HEK293 (cell line): ENCODE measurements around the gene PKN1.

ENCODE experiments used
- CTCF ChIA-PET: fragments of 350-600 bp; formaldehyde crosslinking; extraction: SDS; loops from one replicate; lab custom pipeline; 2021; ENCODE audit warnings: antibody characterized with exemption; lab: Yijun Ruan, JAX
- POLR2A ChIA-PET: fragments of 300-600 bp; formaldehyde crosslinking; extraction: SDS; loops from one replicate; lab custom pipeline; 2020; ENCODE audit warnings: antibody characterized with exemption, inconsistent platforms; lab: Yijun Ruan, JAX
- H3K27ac ChIP-seq: fragments of 200-500 bp; sonication (Bioruptor generic); 2 replicates; pipeline ENCODE4 v1.5.1; 2014; ENCODE audit warnings: low read depth, low read length, control low read depth, inconsistent platforms; ENCODE audit errors: extremely low read depth
- H3K36me3 ChIP-seq, 2 experiments: fragments of 200-500 bp in 1 of 2; sonication (Bioruptor generic) in 1 of 2; 1 replicate in 1 of 2; 2 replicates in 1 of 2; pipeline ENCODE4 v1.5.1; 2014 to 2017; ENCODE audit warnings: inconsistent platforms in 2 of 2, low read length in 2 of 2; ENCODE audit not compliant: control insufficient read depth in 2 of 2, insufficient read depth in 1 of 2
- H3K4me1 ChIP-seq: fragments of 200-500 bp; sonication (Bioruptor generic); 2 replicates; pipeline ENCODE4 v1.5.1; 2014; ENCODE audit warnings: mild to moderate bottlenecking, low read length, inconsistent platforms; ENCODE audit not compliant: control insufficient read depth, insufficient read depth
- H3K4me3 ChIP-seq: 2 replicates; pipeline ENCODE4 v1.5.1; 2011; ENCODE audit warnings: low read depth, mild to moderate bottlenecking, control low read depth, low read length, moderate library complexity
- H3K9me3 ChIP-seq: fragments of 200-500 bp; sonication (Bioruptor generic); 2 replicates; pipeline ENCODE4 v1.5.1; 2014; ENCODE audit warnings: low read depth, low read length, inconsistent platforms; ENCODE audit not compliant: control insufficient read depth, insufficient read depth
- GFI1B ChIP-seq: fragments of 450-650 bp; formaldehyde crosslinking; IDR thresholded peaks from 2 replicates; pipeline ENCODE4 v1.5.1; 2016; ENCODE audit warnings: missing biosample characterization, missing genetic modification characterization
- HOXC10 ChIP-seq: sonication (generic); formaldehyde crosslinking; IDR thresholded peaks from 2 replicates; pipeline ENCODE4 v1.8.1; 2023; ENCODE audit warnings: mild to moderate bottlenecking, missing genetic modification reagents
- KLF1 ChIP-seq: fragments of 450-650 bp; formaldehyde crosslinking; IDR thresholded peaks from 2 replicates; pipeline ENCODE4 v1.5.1; 2016; ENCODE audit warnings: missing biosample characterization, missing genetic modification characterization
- MEIS1 ChIP-seq: sonication (generic); formaldehyde crosslinking; IDR thresholded peaks from 2 replicates; pipeline ENCODE4 v1.8.1; 2022; ENCODE audit warnings: missing genetic modification reagents, mild to moderate bottlenecking, borderline replicate concordance
- SALL2 ChIP-seq: fragments of 450-650 bp; formaldehyde crosslinking; IDR thresholded peaks from 2 replicates; pipeline ENCODE4 v1.5.0; 2017; ENCODE audit warnings: missing biosample characterization, mild to moderate bottlenecking, missing genetic modification characterization, borderline replicate concordance
- SP3 ChIP-seq: fragments of 450-650 bp; formaldehyde crosslinking; IDR thresholded peaks from 2 replicates; pipeline ENCODE4 v1.5.1; 2016; ENCODE audit warnings: missing biosample characterization, missing genetic modification characterization
- SP7 ChIP-seq: fragments of 450-650 bp; formaldehyde crosslinking; IDR thresholded peaks from 2 replicates; pipeline ENCODE4 v1.5.1; 2016; ENCODE audit warnings: missing biosample characterization, missing genetic modification characterization
- ZBTB7A ChIP-seq: fragments of 450-650 bp; formaldehyde crosslinking; IDR thresholded peaks from 2 replicates; pipeline ENCODE4 v1.5.1; 2016; ENCODE audit warnings: low read depth, missing biosample characterization, missing genetic modification characterization
- ZFHX2 ChIP-seq: fragments of 450-650 bp; formaldehyde crosslinking; conservative IDR thresholded peaks from 2 replicates; pipeline ENCODE4 v1.5.1; 2016; ENCODE audit warnings: missing biosample characterization, missing genetic modification characterization
- ZFP37 ChIP-seq: fragments of 450-650 bp; formaldehyde crosslinking; IDR thresholded peaks from 2 replicates; pipeline ENCODE4 v1.5.1; 2016; ENCODE audit warnings: missing biosample characterization, missing genetic modification characterization
- ZNF155 ChIP-seq: fragments of 450-650 bp; formaldehyde crosslinking; IDR thresholded peaks from 2 replicates; pipeline ENCODE4 v1.5.1; 2016; ENCODE audit warnings: missing biosample characterization, missing genetic modification characterization
- ZNF184 ChIP-seq: fragments of 450-650 bp; IDR thresholded peaks from 2 replicates; pipeline ENCODE4 v1.5.1; 2018; ENCODE audit warnings: missing biosample characterization, mild to moderate bottlenecking, missing genetic modification characterization
- ZNF223 ChIP-seq: fragments of 450-650 bp; formaldehyde crosslinking; IDR thresholded peaks from 2 replicates; pipeline ENCODE4 v1.5.1; 2016; ENCODE audit warnings: missing biosample characterization, missing genetic modification characterization
- ZNF473 ChIP-seq: fragments of 450-650 bp; formaldehyde crosslinking; IDR thresholded peaks from 2 replicates; pipeline ENCODE4 v1.5.1; 2017; ENCODE audit warnings: missing biosample characterization, missing genetic modification characterization
- ZNF560 ChIP-seq: fragments of 450-650 bp; formaldehyde crosslinking; IDR thresholded peaks from 2 replicates; pipeline ENCODE4 v1.5.1; 2017; ENCODE audit warnings: missing biosample characterization, missing genetic modification characterization, borderline replicate concordance
- ZNF600 ChIP-seq: fragments of 450-650 bp; formaldehyde crosslinking; IDR thresholded peaks from 2 replicates; pipeline ENCODE4 v1.5.1; 2016; ENCODE audit warnings: missing biosample characterization, missing genetic modification characterization
- ZNF768 ChIP-seq: fragments of 450-650 bp; formaldehyde crosslinking; IDR thresholded peaks from 2 replicates; pipeline ENCODE4 v1.5.1; 2018; ENCODE audit warnings: missing biosample characterization, mild to moderate bottlenecking, missing genetic modification characterization
- ZNF785 ChIP-seq: fragments of 450-650 bp; formaldehyde crosslinking; IDR thresholded peaks from 2 replicates; pipeline ENCODE4 v1.5.1; 2016; ENCODE audit warnings: missing biosample characterization, missing genetic modification characterization
- TF ChIP-seq, protein P1 (sequence below): fragments of 450-650 bp; formaldehyde crosslinking; IDR thresholded peaks from 2 replicates; pipeline ENCODE4 v1.5.1; 2016; ENCODE audit warnings: missing biosample characterization, missing genetic modification characterization
- TF ChIP-seq, protein P2 (sequence below): fragments of 450-650 bp; formaldehyde crosslinking; IDR thresholded peaks from 2 replicates; pipeline ENCODE4 v1.5.1; 2016; ENCODE audit warnings: missing biosample characterization, missing genetic modification characterization, borderline replicate concordance
- TF ChIP-seq, protein P3 (sequence below): fragments of 450-650 bp; formaldehyde crosslinking; IDR thresholded peaks from 2 replicates; pipeline ENCODE4 v1.5.1; 2016; ENCODE audit warnings: missing biosample characterization, missing genetic modification characterization
- TF ChIP-seq, protein P4 (sequence below): fragments of 450-650 bp; formaldehyde crosslinking; IDR thresholded peaks from 2 replicates; pipeline ENCODE4 v1.5.1; 2016; ENCODE audit warnings: missing biosample characterization, missing genetic modification characterization
- TF ChIP-seq, protein P5 (sequence below): fragments of 450-650 bp; formaldehyde crosslinking; IDR thresholded peaks from 2 replicates; pipeline ENCODE4 v1.5.1; 2016; ENCODE audit warnings: missing biosample characterization, missing genetic modification characterization

The PKN1 gene

DNA sequence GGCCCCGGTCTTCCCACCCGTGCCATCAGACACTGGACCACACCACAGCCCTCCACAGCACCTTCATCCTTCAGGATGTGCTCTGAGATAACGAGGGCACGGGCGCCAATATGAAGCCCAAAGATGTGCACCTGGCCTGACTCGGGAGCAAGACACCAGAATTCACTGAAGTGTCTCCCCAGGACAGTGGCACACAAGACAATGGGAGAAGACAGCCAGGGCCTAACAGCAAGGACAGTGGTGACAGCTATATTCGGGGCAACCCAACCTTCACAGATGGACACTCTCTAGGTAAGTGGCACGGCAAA, 21.2 kb upstream of the PKN1 start:
- CTCF ChIA-PET = no interaction called here
- Histone ChIP-seq H3K4me1 (peaks cover 12% of the 10 kb centered on the region), H3K9me3 (no peaks in the 10 kb centered on the region), H3K27ac (no peak overlapping the region), H3K36me3 (peaks cover 35 to 88% of the 10 kb centered on the region in 2 experiments), H3K4me3 (no peak overlapping the region)
- TF ChIP-seq ZNF768 (tag by site-specific recombination) (no peak), KLF1 (tag by site-specific recombination) (no peak), ZNF223 (no peak)
- TF ChIP-seq, protein P1, sequence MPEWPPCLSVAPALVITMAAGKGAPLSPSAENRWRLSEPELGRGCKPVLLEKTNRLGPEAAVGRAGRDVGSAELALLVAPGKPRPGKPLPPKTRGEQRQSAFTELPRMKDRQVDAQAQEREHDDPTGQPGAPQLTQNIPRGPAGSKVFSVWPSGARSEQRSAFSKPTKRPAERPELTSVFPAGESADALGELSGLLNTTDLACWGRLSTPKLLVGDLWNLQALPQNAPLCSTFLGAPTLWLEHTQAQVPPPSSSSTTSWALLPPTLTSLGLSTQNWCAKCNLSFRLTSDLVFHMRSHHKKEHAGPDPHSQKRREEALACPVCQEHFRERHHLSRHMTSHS (tag by site-specific recombination) = no peak
- TF ChIP-seq, protein P2, sequence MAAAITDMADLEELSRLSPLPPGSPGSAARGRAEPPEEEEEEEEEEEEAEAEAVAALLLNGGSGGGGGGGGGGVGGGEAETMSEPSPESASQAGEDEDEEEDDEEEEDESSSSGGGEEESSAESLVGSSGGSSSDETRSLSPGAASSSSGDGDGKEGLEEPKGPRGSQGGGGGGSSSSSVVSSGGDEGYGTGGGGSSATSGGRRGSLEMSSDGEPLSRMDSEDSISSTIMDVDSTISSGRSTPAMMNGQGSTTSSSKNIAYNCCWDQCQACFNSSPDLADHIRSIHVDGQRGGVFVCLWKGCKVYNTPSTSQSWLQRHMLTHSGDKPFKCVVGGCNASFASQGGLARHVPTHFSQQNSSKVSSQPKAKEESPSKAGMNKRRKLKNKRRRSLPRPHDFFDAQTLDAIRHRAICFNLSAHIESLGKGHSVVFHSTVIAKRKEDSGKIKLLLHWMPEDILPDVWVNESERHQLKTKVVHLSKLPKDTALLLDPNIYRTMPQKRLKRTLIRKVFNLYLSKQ (tag by site-specific recombination) = no peak
- POLR2A ChIA-PET = no interaction called here

DNA sequence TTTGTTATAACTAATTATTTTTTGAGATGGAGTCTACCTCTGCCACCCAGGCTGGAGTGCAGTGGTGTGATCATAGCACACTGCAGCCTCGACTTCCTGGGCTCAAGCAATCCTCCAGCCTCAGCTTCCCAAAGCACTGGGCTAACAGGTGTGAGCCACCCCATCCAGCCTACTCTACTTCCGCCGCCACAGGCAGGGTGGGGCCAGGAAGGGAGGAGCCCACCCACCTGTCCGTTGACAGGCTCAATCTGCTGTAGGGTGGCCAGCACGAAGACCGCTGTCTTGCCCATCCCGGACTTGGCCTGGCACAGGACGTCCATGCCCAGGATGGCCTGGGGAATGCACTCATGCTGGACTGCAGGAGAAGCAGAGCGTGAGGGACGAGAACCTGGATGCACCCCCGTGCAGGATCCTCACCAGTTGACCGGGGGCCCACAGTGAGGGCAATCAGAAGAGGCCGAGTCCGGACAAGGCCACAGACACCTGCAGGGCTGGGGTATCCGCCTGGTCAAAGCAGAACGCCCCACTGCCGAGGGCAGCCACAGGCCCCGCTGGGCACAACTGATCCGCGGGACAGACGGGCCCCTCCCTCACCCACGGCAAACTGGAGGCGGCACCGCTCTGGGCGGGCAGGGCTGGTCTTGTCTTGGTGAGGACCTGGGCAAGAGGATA, 20.6 kb upstream of the PKN1 start:
- CTCF ChIA-PET = interaction anchor here (0.6 kb wide), 1 partner anchor 22 kb away, joined by 3 read pairs; no protein-coding TSS in a partner anchor
- H3K27ac ChIP-seq = peak overlapping the region; percentile 17; the same call in 1 of the 2 replicates
- POLR2A ChIA-PET = interaction anchor here (0.7 to 1.0 kb wide), 2 partner anchors 47 to 54 kb away, joined by 4 read pairs; no protein-coding TSS in a partner anchor
- H3K9me3 ChIP-seq = no peaks in the 10 kb centered on the region
- no peak overlapping the region for H3K4me3 ChIP-seq
- H3K36me3 ChIP-seq = peaks cover 32 to 85% of the 10 kb centered on the region in 2 experiments
- peaks cover 15% of the 10 kb centered on the region for H3K4me1 ChIP-seq
- no peak for TF ChIP-seq ZFP37 (tag by site-specific recombination)
- TF ChIP-seq ZNF785 (tag by site-specific recombination) = no peak
- TF ChIP-seq, protein P3, sequence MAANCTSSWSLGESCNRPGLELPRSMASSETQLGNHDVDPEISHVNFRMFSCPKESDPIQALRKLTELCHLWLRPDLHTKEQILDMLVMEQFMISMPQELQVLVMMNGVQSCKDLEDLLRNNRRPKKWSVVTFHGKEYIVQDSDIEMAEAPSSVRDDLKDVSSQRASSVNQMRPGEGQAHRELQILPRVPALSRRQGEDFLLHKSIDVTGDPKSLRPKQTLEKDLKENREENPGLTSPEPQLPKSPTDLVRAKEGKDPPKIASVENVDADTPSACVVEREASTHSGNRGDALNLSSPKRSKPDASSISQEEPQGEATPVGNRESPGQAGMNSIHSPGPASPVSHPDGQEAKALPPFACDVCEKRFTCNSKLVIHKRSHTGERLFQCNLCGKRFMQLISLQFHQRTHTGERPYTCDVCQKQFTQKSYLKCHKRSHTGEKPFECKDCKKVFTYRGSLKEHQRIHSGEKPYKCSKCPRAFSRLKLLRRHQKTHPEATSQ (tag by site-specific recombination) = no peak
- TF ChIP-seq, protein P4, sequence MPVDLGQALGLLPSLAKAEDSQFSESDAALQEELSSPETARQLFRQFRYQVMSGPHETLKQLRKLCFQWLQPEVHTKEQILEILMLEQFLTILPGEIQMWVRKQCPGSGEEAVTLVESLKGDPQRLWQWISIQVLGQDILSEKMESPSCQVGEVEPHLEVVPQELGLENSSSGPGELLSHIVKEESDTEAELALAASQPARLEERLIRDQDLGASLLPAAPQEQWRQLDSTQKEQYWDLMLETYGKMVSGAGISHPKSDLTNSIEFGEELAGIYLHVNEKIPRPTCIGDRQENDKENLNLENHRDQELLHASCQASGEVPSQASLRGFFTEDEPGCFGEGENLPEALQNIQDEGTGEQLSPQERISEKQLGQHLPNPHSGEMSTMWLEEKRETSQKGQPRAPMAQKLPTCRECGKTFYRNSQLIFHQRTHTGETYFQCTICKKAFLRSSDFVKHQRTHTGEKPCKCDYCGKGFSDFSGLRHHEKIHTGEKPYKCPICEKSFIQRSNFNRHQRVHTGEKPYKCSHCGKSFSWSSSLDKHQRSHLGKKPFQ = no peak
- TF ChIP-seq ZNF155 = no peak
- TF ChIP-seq ZNF184 = no peak
- no peak for TF ChIP-seq SP7
- TF ChIP-seq MEIS1 (CRISPR knock-in tag) = no peak
- no peak for TF ChIP-seq GFI1B (tag by site-specific recombination)
- TF ChIP-seq ZFHX2 (tag by site-specific recombination) = 0 out of 2 replicates have a peak, but pooled peaks have one; percentile 6
- TF ChIP-seq SP3 (tag by site-specific recombination) = no peak
- TF ChIP-seq, protein P5, sequence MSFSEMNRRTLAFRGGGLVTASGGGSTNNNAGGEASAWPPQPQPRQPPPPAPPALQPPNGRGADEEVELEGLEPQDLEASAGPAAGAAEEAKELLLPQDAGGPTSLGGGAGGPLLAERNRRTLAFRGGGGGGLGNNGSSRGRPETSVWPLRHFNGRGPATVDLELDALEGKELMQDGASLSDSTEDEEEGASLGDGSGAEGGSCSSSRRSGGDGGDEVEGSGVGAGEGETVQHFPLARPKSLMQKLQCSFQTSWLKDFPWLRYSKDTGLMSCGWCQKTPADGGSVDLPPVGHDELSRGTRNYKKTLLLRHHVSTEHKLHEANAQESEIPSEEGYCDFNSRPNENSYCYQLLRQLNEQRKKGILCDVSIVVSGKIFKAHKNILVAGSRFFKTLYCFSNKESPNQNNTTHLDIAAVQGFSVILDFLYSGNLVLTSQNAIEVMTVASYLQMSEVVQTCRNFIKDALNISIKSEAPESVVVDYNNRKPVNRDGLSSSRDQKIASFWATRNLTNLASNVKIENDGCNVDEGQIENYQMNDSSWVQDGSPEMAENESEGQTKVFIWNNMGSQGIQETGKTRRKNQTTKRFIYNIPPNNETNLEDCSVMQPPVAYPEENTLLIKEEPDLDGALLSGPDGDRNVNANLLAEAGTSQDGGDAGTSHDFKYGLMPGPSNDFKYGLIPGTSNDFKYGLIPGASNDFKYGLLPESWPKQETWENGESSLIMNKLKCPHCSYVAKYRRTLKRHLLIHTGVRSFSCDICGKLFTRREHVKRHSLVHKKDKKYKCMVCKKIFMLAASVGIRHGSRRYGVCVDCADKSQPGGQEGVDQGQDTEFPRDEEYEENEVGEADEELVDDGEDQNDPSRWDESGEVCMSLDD = no peak
- no peak for TF ChIP-seq ZNF473 (tag by site-specific recombination)
- no peak for TF ChIP-seq SALL2
- no peak for TF ChIP-seq HOXC10
- no peak for TF ChIP-seq ZNF560 (tag by site-specific recombination)
- 0 out of 2 replicates have a peak, but pooled peaks have one; percentile 26 for TF ChIP-seq ZNF600 (tag by site-specific recombination)
- no peak for TF ChIP-seq ZBTB7A (tag by site-specific recombination)
- TF ChIP-seq, all 188 proteins: peak for 2
